GM18502 (cell line): Measurements from ENCODE around the gene AKT1.
"Not testable (repeated sequence)": the region's sequence is repeated elsewhere in the genome, so short reads cannot be mapped to it uniquely, and the experiment has no call there.

Source experiments
- ATAC-seq: cut with Tn5 transposase; IDR thresholded peaks from one replicate; pipeline ENCODE4 v1.9.1; 2021; ENCODE audit warnings: mild to moderate bottlenecking; ENCODE audit not compliant: unreplicated experiment, poor library complexity

Gene AKT1

DNA sequence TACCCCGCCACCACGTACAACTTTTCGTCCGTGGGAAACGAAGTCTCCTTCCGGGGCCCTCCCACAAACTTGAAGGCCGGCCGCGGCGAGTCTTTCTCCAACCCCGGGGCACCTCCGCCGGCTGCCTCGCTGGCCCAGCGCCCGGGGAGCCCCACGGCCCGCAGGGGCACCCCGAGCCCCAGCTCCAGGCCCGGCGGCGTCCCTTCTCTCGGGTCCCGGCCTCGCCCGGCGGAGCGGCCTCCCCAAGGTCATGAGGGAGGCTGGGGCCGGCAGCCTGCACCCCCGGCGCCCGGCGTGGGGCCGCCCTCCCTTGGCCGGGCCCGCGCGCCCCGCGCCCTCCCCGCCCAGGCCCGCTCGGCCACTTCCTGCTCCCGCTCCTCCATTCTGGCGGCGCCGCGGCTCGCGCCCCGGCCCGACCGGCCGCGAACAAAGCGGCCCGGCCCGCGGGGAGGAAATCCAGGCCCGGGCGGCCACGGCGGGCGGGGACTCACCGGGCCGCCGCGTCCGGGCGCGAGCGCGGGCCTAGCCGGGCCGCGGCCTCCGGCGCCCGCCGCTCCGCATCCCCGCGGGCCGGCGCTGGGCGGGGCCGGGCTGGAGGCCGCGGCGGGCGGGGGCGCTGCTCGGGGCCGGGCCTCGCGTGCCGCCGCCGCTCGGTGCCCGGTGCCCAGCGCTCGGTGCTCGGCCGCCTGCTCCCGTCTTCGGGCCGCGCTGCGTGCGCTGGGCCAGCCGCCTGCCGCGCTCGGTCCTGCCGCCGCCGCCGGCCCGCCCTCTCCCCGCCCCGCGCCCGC lies at the start of gene AKT1:
AKT1 (minus strand) TSS at position 756 of the 788 bp plus-strand sequence. CDS start 3,105 bp downstream, outside the sequence.
- ATAC-seq: peak; percentile 49

DNA sequence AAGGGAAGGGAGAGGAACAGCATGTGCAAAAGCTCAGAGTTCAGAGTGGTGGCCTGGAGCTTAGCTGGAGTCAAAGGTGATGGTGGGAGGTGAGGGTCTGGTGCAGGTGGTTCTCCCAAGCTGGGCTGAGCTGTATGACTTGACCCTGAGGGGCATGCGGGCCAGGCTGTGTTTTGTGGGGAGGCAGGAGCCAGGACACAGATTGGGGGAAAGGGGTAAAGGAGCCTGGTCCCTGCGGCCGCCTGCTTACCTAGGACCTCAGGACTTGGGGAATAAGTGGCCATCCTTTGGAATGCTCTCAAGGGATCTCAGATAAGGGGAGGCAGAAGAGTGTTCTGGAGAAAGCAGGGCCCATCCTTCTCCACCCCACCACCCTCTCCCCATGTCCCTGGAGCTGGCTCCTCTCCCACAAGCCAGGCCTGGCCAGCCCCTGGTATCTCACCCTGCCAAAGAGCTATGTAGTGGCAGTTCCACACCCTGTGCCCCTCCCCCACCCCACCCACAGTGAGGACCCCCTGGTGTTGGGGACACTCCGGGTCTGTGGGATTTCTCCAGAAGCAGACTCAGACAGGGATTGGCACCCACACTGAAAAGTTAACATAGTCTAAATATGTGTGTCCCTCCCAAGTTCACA lies 49.6 kb upstream of the AKT1 start:
- ATAC-seq: no peak

DNA sequence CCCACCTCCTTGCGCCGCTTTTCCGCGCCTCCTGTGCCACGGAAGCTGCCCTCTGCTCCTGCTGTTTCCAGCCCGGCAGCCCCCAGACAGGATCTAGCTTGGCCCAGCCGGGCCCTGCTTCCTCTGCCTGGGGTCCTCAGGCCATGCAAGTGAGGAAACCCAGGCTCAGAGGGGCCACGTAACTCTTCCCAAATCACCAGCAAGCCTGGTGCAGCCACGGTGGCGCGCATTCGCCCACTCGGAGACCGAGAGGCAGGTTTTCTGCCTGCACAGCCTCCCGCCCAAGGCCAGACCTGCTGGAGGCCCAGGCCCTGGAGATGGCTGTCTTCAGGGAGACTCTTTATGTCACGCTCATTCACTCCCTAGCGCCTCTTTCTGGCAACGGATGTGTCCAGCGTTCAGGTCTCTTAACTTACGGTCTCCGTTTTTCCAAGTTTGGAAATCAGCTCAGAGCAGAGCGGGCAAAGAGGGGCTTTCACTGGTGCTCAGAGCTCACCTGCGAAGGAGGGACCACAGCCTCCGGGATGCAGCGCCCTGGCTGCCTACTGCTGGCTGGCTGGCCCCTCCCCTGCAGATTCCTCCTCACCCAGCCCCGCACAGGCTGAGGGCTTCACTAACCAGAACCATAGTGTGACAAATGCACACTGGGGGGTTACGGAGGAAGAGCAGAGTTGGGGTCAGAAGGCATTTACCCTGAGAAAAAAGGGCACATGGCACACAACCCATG lies 48.9 kb upstream of the AKT1 start:
- no peak for ATAC-seq

DNA sequence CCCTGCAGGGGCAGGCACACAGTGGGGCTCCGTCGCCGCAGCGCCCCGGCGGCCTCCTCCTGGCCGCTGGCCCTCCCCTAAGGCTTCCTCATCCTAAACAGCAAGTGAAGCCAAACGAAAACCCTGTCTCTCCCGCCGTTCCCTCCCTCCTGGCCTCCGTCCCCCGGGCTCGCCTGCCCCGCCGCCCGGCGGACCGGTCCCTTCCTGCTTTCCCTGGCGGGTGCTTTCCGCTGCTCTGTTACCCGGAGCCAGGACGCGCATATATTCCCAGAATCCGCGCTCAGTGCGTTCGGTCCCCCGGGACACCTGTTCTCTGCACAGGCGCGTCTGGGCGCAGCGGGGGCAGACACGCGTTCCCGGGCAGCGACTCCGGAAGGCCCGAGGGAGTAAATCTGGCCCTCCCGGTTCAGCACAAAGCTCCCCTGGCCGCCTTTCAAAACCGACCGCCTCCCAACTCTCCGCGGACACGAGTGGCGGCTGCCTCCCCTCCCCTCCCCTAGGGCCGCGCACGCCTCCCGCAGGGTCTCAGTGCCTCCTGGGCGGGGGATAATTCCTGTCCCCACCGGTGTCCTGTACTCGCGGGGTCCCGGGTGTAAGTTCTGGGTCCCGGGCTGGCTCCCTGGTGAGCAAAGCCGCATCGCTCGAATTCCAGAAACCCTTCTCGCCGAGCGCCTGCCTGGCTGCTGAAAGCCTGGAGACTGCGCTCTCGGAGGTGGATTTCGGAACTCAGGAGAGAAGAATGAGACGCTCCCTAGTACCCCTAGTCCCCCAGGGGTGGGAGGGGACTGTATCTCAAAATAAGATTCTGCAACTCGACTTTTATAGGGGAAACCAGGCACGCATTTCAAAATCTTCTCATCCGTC lies 48.1 kb upstream of the AKT1 start:
- ATAC-seq: no peak

DNA sequence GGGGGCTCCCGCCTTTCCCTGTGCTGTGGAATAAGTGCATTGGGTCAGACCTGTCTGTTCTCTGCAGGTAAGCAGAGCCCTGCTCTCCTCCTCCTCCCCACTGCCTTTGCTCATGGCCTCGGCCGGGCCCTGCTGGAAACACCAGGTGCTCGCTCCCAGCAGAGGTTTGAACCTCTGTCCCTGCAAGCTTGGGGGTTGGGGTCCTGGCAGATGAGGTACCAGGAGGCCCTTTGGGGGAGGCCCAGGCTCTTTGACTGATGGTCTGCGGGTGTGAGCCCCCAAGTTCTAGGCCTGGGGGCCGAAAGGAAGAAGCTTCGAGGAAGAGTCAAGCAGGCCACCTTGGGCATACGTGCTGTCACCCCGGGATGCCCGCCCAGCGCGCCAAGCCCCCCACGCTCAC lies 47.5 kb upstream of the AKT1 start:
- ATAC-seq: no peak

DNA sequence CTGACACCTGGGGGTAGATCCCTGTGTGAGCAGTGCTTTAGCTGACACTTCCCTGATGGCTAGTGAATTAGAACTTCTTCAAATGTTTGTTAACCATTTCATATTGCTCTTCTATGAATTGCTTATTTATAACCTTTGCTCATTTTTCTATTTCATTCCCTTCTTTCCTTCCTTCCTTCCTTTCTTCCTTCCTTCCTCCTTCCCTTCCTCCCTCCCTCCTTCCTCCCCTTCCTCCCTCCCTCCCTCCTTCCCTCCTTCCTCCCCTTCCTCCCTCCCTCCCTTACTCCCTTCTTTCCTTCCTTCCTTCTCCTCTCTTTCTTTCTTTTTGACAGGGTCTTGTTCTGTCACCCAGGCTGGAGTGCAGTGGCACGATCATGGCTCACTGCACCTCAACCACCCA lies 46.2 kb upstream of the AKT1 start:
- ATAC-seq: no peak

DNA sequence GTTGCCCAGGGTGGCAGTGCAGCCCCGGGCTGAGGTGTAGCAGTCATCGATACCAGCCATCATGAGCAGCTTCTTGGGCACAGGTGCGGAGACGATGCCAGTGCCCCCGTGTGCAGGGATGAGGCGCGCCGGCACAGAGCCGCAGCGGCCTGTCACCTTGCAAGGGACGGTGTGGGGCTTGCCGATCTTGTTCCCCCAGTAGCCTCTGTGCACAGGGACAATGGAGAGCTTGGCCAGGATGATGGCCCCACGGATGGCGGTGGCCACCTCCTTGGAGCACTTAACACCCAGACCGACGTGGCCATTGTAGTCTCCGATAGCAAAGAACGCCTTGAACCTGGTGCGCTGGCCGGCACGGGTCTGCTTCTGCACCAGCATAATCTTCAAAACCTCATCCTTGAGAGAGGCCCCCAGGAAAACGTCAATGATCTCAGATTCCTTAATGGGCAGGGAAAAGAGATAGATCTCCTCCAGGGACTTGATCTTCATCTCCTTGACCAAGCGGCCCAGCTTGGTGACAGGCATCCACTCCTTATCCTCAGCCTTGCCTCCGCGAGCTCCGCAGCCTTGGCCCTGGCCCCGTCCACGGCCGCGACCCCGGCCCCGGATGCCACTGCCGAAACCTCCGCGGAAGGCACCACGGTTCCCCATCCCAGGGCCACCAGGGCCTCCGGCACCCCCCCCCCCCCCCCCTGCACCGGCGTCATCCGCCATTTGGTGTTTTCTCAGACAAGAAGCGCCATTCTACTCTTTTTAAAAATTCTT lies 40.8 kb upstream of the AKT1 start:
- ATAC-seq: not testable (repeated sequence)

DNA sequence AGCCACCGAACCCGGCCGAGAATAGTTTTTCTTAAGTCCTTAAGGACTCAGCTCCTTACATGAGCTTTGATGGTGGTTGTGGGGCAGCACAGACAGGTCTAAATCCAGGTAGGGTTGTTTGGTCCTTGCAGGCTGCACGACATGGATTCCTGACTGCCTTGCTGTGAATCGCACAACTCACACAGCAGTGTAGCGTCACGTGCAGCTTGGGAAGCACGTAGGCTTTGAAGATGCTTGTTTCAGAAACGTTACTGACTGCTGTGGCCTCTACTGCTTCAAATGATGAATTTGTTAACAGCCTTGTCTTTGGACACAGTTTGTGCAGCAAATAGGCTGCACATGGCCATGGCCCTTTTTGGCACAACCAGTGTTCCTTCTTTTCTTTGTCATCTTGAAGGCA lies 35.2 kb upstream of the AKT1 start:
- no peak for ATAC-seq

DNA sequence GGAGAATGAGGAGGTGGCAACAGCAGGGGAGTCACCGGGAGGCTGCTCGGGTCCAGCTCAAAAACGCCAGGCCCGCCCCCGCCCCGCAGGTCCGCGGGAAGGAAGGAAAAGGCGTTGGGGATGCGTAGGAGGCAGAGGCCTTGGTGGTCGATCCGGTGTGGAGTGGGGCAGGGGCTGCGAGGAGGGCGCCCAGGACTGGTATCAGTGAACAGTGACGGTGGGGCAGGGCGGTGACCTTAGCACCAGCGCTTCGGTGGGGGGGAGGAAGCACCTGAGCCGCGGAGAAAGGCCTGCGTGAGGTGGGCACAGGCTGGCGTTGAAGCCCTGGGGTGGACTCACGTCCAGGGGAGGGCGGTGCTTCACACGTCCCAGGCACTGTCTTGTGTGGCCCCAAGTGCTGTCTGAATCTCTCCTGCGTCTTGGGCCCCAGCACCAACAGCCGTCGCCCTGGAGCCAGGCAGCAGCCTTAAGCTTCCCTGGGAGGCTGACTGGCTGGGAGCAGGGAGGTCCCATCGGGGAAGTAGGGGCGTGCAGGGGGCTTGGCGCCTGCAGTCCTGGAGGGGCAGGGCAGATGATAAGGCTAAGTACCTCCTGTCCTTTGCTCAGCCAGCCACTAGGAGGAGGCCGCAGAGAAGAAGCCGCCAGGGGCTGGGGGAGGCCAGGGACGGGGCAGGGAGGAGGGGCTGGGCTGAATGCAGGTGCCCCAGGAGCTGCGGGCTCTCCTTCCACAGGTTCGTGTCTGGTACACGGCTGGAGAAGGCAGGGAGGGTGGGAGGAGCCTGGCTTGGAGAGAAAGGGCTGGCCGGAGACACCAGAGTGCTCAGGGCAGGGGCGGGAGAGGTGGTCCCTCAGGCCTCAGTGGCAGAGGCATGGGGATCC lies 31.9 kb upstream of the AKT1 start:
- no peak for ATAC-seq

DNA sequence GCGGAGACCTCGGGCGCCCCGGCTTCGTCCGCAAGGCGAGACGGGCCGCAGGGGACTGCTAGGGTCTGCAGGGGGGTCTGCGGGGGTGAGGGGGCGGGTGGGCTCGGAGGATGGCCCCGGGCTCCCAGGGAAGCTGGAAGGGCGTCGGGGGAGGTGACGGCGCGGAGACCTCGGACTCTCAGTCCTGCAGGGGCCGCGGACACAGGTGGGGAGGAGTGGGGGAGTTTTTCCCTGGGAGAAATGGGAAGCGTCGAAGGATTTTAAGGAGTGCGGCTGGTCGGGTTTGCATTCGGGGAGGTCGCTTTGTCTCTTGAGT lies 31.3 kb upstream of the AKT1 start:
- no peak for ATAC-seq

DNA sequence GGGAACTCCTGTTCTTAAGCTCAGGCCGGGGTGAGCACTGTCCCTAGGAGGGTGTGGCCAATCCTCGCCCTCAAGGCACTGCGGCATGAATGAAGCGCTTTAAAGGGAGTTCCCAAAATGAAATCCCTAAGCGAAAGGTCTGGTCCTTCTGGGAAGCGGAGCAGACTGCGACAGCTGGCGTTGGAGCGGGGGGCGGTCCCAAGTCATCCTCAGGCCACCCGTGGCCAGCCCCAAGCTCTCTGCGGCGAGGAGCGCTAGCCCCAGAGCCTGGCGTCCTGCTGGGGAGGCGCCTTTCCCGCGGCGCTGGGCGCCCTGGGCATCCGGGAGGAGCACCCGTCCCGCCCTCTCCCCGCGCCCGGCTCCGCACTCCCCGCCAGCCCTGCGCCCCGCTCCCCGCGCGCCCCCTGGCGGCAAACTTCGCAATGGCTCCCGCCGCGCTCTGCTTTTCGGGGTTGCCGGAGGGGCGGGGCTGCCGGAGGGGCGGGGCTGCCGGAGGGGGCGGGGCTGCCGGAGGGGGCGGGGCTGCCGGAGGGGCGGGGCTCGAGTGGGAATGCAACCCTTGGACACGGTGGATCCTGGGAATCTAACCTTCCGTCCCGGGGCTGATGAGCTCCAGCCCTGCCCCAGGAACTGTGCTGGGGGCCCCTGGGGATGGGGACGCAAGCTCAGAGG lies 30.8 kb upstream of the AKT1 start:
- ATAC-seq: peak; percentile 84

DNA sequence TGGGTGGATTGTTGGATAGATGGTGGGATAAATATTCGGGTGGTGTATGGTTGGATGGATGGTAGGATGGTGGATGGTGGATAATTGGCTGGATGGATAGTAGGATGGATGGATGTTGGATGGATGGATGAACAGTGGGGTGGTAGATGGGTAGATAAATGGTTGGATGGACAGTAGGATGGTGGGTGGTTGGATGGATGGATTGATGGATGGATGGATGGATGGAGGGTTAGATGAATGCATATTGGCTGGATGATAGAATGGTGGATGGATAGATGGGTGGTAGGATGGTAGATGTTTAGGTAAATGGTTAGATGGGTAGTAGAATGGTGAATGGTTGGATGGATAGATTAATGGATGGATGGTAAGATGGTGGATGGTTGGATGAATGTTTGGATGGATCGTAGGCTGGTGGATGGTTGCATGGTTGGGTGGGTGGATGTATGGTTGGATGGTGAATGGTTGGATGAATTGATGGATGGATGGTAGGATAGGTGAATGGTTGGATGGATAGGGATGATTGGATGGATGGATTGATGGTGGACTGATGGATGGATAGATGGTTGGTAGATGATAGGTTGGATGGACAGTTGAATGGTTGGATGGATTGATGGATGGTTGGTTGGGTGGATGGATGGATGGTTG lies 28.9 kb upstream of the AKT1 start:
- no peak for ATAC-seq

DNA sequence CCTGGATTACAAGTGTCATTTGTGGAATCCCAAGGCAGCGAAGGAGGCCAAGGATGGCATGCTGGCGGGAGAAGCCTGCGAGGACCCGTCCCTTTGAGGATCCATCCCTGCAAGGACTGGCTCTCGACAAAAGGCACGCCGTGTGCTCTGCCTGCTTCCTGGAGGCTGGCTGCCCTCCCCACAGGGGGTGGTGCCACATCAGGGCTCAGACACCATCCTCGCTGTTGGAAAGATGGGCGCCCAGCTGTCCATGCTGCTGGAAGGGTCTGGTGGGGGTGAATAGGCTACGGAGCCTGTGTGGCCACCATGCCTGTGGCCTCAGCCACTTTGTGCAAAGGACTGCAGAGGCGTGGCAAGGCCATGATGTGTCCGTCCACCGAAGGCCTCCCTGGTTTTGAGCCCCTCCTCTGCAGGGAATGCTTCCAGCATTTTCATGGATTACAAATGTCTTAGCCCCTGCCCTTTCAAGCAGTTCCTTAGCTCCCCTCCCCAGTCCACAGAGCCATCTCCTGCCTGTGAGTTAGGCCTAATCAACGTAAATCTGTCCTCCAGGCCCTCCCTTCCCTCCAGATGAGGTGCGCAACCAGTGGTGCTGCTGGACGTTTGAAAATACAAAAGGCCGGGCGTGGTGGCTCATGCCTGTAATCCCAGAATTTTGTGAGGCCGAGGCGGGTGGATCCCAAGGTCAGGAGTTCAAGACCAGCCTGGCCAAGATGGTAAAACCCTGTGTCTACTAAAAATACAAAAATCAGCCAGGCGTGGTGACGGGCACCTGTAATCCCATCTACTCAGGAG lies 27.5 kb upstream of the AKT1 start:
- no peak for ATAC-seq

DNA sequence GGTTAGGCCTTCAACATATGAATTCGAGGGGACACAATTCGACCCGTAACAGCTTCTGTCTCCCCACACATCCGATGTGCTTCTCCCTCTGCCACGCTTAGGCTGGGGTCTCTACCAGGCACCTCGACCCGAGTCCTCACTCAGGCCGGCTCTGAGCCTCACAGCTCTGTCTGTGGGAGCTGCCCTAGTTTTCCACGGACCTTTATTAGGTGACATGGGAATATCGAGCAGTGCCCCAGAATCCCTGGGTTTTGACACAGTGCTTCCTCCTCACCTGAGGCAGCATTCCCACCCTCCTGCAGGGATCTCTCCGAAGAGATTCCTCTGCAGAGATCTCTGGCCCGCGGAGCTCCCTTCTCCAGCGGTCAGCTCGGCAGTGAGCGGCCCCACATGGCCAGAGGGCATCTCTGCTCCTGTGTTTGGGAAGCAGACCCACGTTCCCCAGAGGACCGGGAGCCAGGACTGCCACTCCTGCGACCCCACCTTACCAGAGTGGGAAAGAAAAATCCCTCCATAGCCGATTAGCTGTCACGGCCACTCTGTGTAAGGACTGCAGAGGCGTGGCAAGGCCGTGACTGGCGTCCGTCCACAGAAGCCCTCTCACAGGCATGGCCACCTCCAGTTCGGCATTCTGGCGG lies 26.5 kb upstream of the AKT1 start:
- no peak for ATAC-seq

DNA sequence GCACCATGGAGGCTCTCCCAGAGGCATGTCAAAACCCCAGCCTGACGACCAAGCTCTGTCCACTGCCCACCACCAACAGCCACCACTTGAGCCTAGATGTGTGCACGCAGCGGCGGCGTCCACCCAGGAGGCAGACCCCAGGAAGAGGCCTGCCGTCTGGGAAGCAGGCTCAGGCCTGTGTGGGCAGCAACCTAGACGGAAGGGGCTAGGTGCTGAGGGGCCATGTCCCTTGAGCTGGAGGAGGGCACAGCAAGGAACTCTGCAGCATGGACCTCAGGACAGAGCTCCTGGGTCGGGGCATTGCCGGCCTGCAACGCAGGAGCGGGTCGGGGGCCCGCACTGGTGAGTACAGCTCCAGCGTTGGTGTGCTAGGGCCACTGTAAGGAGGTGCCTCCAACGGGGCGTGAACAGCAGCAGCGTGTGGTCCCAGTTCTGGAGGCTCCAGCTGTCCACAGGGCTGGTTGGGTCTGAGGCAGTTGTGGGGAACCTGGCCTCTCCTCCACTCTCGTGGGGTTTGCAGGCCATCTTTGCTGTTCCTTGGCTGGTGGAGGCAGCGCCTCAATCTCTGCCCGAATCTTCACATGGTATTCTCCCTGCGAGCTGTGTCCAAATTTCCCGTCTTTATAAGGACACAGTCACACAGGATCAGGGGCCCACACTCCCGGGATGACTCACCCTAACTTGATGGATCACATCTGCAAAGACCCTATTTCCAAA lies 25.8 kb upstream of the AKT1 start:
- ATAC-seq: no peak

DNA sequence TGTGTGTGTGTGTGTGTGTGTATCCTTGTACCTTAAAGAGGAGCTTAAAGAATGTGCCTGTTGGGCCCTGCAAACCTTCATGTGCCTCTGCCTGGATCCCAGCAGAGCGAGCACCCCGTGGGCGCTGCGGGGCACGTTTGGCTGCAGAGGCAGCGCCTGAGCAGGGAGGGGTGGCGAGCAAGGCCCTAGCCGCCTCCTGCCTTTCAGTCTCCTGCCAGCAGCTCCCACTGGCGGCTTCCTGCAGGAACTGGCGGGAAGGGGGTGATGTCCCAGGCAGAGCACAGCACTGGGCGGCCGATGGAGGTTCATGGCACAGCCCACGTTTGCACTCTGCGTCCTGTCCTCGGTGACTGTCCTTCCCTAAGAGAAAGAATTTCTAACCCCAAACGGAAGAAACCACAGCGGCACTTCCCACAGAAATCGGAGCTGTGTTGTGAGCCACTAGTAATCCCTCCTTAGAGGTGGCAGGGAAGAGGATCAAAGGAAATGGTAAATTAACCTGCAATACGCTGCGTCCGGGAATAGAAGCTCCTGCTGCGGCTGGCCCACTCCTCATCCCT lies 25.2 kb upstream of the AKT1 start:
- no peak for ATAC-seq
